DOHH2 (cell line): ENCODE results near the gene TPCN1.

ENCODE experiments used
- H3F3A ChIP-seq: fragments of 200-600 bp; sonication (generic), shearing (Covaris generic); 2 replicates; pipeline ENCODE4 v1.6.0; 2016; ENCODE audit warnings: antibody characterized with exemption, mild to moderate bottlenecking; ENCODE audit not compliant: control insufficient read depth, insufficient read depth
- H3K27ac ChIP-seq: fragments of 200-600 bp; sonication (generic); 2 replicates; pipeline ENCODE4 v1.5.1; 2014; ENCODE audit warnings: low read depth, mild to moderate bottlenecking, low read length, moderate library complexity
- H3K27me3 ChIP-seq: fragments of 200-600 bp; sonication (generic); 2 replicates; pipeline ENCODE4 v1.6.1; 2014; ENCODE audit warnings: mild to moderate bottlenecking, low read length, mixed read lengths; ENCODE audit not compliant: control insufficient read depth
- H3K36me3 ChIP-seq: fragments of 200-600 bp; sonication (generic); 2 replicates; pipeline ENCODE4 v1.6.1; 2014; ENCODE audit warnings: mild to moderate bottlenecking, low read length, moderate library complexity, mixed read lengths; ENCODE audit not compliant: control insufficient read depth
- H3K4me1 ChIP-seq: fragments of 200-600 bp; sonication (generic); 2 replicates; pipeline ENCODE4 v1.6.1; 2014; ENCODE audit warnings: mild to moderate bottlenecking, low read length, mixed read lengths; ENCODE audit not compliant: control insufficient read depth
- H3K4me2 ChIP-seq: fragments of 200-600 bp; sonication (generic); 2 replicates; pipeline ENCODE4 v1.6.0; 2014; ENCODE audit warnings: mild to moderate bottlenecking, low read length, moderate library complexity
- H3K4me3 ChIP-seq: fragments of 200-600 bp; sonication (generic); 2 replicates; pipeline ENCODE4 v1.5.1; 2014; ENCODE audit warnings: mild to moderate bottlenecking, low read length, mixed read lengths
- H3K79me2 ChIP-seq: fragments of 200-600 bp; sonication (generic); 2 replicates; pipeline ENCODE4 v1.6.1; 2014; ENCODE audit warnings: mild to moderate bottlenecking, low read length, mixed read lengths; ENCODE audit not compliant: control insufficient read depth
- H3K9me2 ChIP-seq: fragments of 200-600 bp; sonication (generic); replicated peaks from 2 replicates; pipeline ENCODE4 v1.6.1; 2014; ENCODE audit warnings: mild to moderate bottlenecking, low read length, mixed read lengths; ENCODE audit not compliant: control insufficient read depth
- H3K9me3 ChIP-seq: fragments of 200-600 bp; sonication (generic); 2 replicates; pipeline ENCODE4 v1.6.1; 2014; ENCODE audit warnings: antibody characterized with exemption, low read length, mixed read lengths; ENCODE audit not compliant: control insufficient read depth, insufficient read depth
- H4K20me1 ChIP-seq: fragments of 200-600 bp; sonication (generic); 2 replicates; pipeline ENCODE4 v1.6.0; 2014; ENCODE audit warnings: low read depth, mild to moderate bottlenecking, antibody characterized with exemption, low read length, moderate library complexity; ENCODE audit not compliant: control insufficient read depth, insufficient read depth
- CTCF ChIP-seq: fragments of 200-600 bp; sonication (generic); IDR thresholded peaks from one replicate; pipeline ENCODE4 v1.5.1; 2014; ENCODE audit warnings: antibody characterized with exemption, mild to moderate bottlenecking, low read depth, low read length; ENCODE audit not compliant: poor library complexity, severe bottlenecking
- EZH2phosphoT487 ChIP-seq: fragments of 200-600 bp; sonication (generic); IDR thresholded peaks from 2 replicates; pipeline ENCODE4 v1.6.1; 2017; ENCODE audit warnings: borderline replicate concordance, mild to moderate bottlenecking, antibody characterized with exemption, low read length, moderate library complexity, mixed read lengths

The TPCN1 gene

GRCh38 chr12:113248051-113248825 lies 27.0 kb downstream of the TPCN1 start:
- Histone ChIP-seq H4K20me1 (no peaks in the 10 kb centered on the region), H3F3A (no peaks in the 10 kb centered on the region), H3K79me2 (peaks cover 54% of the 10 kb centered on the region), H3K9me2 (no peaks in the 10 kb centered on the region), H3K4me3 (no peak overlapping the region), H3K27me3 (no peaks in the 10 kb centered on the region), H3K4me2 (no peak overlapping the region), H3K4me1 (no peaks in the 10 kb centered on the region), H3K27ac (no peak overlapping the region), H3K9me3 (no peaks in the 10 kb centered on the region), H3K36me3 (peaks cover 77% of the 10 kb centered on the region)
- TF ChIP-seq CTCF (no peak), EZH2phosphoT487 (no peak)

GRCh38 chr12:113248842-113249435 lies 27.7 kb downstream of the TPCN1 start:
- H3K4me2 ChIP-seq: no peak overlapping the region
- no peaks in the 10 kb centered on the region for H3K9me3 ChIP-seq
- H3K4me3 ChIP-seq: no peak overlapping the region
- H3K9me2 ChIP-seq: no peaks in the 10 kb centered on the region
- H3K27me3 ChIP-seq: no peaks in the 10 kb centered on the region
- no peak overlapping the region for H3K27ac ChIP-seq
- H3K36me3 ChIP-seq: peaks cover 80% of the 10 kb centered on the region
- H3K4me1 ChIP-seq: no peaks in the 10 kb centered on the region
- peaks cover 3% of the 10 kb centered on the region; the same call in 1 of the 2 replicates for H4K20me1 ChIP-seq
- H3F3A ChIP-seq: no peaks in the 10 kb centered on the region
- peaks cover 50% of the 10 kb centered on the region for H3K79me2 ChIP-seq
- no peak for TF ChIP-seq CTCF
- no peak for TF ChIP-seq EZH2phosphoT487

DNA sequence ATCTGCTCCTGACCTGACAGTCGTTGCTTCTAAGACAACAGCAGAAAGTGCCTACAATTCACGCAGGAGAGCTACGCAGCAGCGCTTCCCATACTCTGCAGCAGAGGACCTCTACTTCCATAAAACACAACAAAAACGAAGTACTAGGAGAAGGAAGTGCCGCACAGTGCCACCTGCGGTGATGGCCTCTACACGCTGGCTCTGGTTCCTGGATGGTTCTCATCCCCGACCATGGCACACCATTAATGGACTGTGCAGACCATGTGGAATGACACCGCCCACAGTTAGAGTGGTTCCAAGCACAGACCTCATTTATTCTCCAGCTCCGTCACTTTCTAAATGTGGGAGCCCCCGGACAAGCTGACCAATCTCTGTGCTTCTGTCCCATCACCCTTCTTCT lies 28.3 kb downstream of the TPCN1 start:
- H3K4me3 ChIP-seq: no peak overlapping the region
- H3K4me1 ChIP-seq: no peaks in the 10 kb centered on the region
- H3K9me3 ChIP-seq: no peaks in the 10 kb centered on the region
- no peaks in the 10 kb centered on the region for H3F3A ChIP-seq
- TF ChIP-seq EZH2phosphoT487: no peak
- no peak for TF ChIP-seq CTCF
- H3K27ac ChIP-seq: no peak overlapping the region
- H3K4me2 ChIP-seq: no peak overlapping the region
- H3K9me2 ChIP-seq: no peaks in the 10 kb centered on the region
- no peaks in the 10 kb centered on the region for H3K27me3 ChIP-seq
- peaks cover 79% of the 10 kb centered on the region for H3K36me3 ChIP-seq
- peaks cover 44% of the 10 kb centered on the region for H3K79me2 ChIP-seq
- peaks cover 4% of the 10 kb centered on the region; the same call in 1 of the 2 replicates for H4K20me1 ChIP-seq
